ENCODE results near the gene DPH7.
"Not testable (repeated sequence)": the region's sequence is repeated elsewhere in the genome, so short reads cannot be mapped to it uniquely, and the experiment has no call there.

DPH7 gene

DNA sequence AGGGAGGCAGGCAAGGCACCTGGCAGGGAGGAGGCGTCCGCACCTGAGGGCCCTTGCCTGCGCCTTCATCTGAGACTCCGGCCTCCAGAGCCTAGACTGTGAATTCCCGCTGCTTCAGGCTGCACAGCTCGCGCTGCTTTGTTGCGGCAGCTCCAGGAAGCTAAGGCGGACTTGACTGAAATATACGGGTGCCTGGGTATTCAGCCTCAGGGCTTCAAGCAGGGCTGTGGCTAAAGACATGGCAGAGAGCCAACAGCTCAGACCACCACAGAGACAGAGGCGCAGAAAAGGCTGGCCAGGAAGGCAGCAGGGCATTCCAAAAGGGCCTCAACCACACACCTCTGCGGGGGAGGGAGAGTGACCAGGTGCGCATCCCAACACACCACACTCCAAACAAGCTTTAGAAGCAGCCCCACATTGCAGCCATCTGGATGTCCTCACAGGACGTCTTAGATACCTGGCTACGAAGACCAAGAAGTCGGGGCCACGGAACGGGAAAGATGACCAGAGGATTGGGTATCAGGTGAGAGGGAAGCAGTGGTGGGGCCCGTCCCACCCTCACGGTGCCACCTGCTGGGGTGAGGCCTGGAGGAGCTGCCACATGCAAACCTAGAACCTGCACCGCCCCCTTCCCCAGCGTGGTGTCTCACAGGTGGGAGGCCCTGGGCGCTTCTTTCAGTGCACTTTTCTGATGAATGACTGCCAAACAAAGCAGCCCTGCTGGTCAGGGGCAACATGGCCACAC, 1.7 kb upstream of the DPH7 start:
- Mint-ChIP-seq H3K36me3 (peaks cover 6% of the 10 kb centered on the region), H3K9me3 (no peaks in the 10 kb centered on the region), H3K27me3 (no peaks in the 10 kb centered on the region), H3K4me3 (no peak overlapping the region), H3K4me1 (peaks cover 18% of the 10 kb centered on the region), H3K27ac (no peak overlapping the region)
- DNase-seq (ENCODE audit: low spot score in 2 of 2): no peak
- no peak for ATAC-seq (ENCODE audit: low read depth)

DNA sequence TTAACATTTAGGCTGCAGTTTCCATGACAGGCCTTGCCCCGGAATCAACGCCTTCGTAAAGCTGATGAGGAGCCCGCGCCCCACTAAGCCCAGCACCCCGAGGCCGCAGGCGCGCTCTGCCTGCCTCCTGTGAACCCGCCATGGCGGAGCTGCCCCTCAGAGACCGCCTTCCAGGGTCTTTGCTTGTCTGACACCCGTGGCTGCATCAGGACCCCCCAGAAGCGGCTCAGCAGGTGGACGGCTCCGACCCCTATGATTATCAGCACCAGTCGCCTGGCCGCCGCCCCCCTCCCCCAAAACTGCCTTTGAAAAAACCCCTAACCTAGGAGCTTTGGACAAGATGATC, 507 bp upstream of the DPH7 start:
- Mint-ChIP-seq H3K36me3 (peaks cover 8% of the 10 kb centered on the region), H3K27ac (peak overlapping the region; percentile 41), H3K4me3 (peak overlapping the region; percentile 74), H3K4me1 (peaks cover 24% of the 10 kb centered on the region), H3K9me3 (no peaks in the 10 kb centered on the region), H3K27me3 (no peaks in the 10 kb centered on the region)
- no peak for ATAC-seq (ENCODE audit: low read depth)
- DNase-seq (ENCODE audit: low spot score in 2 of 2): no peak

DNA sequence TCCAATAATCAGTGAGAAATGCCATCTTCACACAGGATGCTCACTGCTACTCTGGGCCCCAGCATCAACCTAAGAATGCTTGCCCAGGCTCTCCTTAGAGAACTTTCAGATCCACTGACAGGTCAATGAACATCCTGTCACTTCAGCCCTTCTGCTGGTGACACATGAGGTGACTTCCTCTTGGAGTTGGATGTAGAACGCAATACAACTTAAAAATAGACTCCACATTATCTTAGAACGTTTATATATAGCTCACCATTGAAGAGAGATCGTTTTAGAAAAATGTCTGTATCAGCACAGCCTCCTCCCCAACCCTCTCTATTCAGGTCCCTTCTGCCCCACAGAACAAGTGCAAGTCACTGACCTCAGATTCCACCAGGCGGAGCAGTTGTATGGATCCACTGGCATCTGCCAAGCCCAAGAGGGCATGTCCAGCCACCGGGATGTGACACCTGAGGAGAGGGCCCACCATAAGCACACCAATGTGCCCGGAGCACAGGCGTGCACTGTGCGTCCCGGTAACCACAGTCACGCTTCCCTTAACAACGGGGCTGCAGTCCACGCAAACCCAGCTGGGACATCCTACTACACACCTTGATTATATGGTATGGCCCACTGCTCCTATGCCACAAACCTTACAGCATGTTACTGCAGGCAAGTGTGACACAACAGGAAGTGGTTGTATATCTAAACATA, 2.9 kb downstream of the DPH7 start:
- Mint-ChIP-seq H3K9me3 (no peaks in the 10 kb centered on the region), H3K4me1 (peaks cover 24% of the 10 kb centered on the region), H3K36me3 (peaks cover 16% of the 10 kb centered on the region), H3K4me3 (peak overlapping the region; percentile 32), H3K27me3 (no peaks in the 10 kb centered on the region), H3K27ac (peak overlapping the region; percentile 66)
- DNase-seq (ENCODE audit: low spot score in 2 of 2) (no peak), ATAC-seq (ENCODE audit: low read depth) (peak; percentile 21)

- no peak for DNase-seq (ENCODE audit: low spot score in 2 of 2)
- no peaks in the 10 kb centered on the region for H3K27me3 Mint-ChIP-seq
- peaks cover 29% of the 10 kb centered on the region for H3K4me1 Mint-ChIP-seq
- peaks cover 21% of the 10 kb centered on the region for H3K36me3 Mint-ChIP-seq
- H3K9me3 Mint-ChIP-seq: no peaks in the 10 kb centered on the region
- peak overlapping the region; percentile 66 for H3K27ac Mint-ChIP-seq
- peak overlapping the region; percentile 19 for H3K4me3 Mint-ChIP-seq
- ATAC-seq (ENCODE audit: low read depth): peak; percentile 37
Measured at GRCh38 chr9:137575364-137575715, 3.4 kb downstream of the DPH7 start.

- Mint-ChIP-seq H3K27me3 (no peaks in the 10 kb centered on the region), H3K4me3 (no peak overlapping the region), H3K4me1 (peaks cover 34% of the 10 kb centered on the region), H3K36me3 (peaks cover 22% of the 10 kb centered on the region), H3K9me3 (peaks cover 3% of the 10 kb centered on the region), H3K27ac (no peak overlapping the region)
- no peak for DNase-seq (ENCODE audit: low spot score in 2 of 2)
- ATAC-seq (ENCODE audit: low read depth): no peak
Measured at GRCh38 chr9:137574192-137574591, 4.5 kb downstream of the DPH7 start.

- no peak overlapping the region for H3K27ac Mint-ChIP-seq
Measured at GRCh38 chr9:137570566-137570965, 8.2 kb downstream of the DPH7 start.

GRCh38 chr9:137569609-137570203, 9.0 kb downstream of the DPH7 start:
- ATAC-seq (ENCODE audit: low read depth): no peak
- no peak overlapping the region for H3K4me3 Mint-ChIP-seq

More at GRCh38 chr9:137570566-137570965, 8.2 kb downstream of the DPH7 start:
- DNase-seq (ENCODE audit: low spot score in 2 of 2): no peak
- ATAC-seq (ENCODE audit: low read depth): no peak
- Mint-ChIP-seq H3K4me1 (peaks cover 24% of the 10 kb centered on the region), H3K9me3 (peaks cover 6% of the 10 kb centered on the region), H3K4me3 (no peak overlapping the region), H3K27me3 (no peaks in the 10 kb centered on the region), H3K36me3 (peaks cover 21% of the 10 kb centered on the region)

DNA sequence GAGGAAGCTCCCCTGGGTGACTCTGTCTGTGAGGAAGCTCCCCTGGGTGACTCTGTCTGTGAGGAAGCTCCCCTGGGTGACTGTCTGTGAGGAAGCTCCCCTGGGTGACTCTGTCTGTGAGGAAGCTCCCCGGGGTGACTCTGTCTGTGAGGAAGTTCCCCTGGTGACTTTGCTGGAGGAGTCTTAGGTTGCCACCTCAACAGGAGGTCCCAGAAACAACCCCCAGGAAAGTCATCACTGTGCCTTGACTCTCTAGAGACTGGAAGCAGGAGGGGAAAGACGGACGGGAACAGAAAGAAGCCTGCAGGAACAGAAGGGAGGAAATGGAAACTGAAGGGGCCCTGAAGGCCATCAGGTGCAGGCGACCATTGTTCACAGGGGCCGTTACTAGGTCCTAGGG, 10.3 kb downstream of the DPH7 start:
- not testable (repeated sequence) for H3K9me3 Mint-ChIP-seq; H3K27me3 Mint-ChIP-seq; H3K4me3 Mint-ChIP-seq; DNase-seq (ENCODE audit: low spot score in 2 of 2)
- ATAC-seq (ENCODE audit: low read depth): peak; percentile 60
- Mint-ChIP-seq H3K36me3 (peaks cover 29% of the 10 kb centered on the region), H3K27ac (peak overlapping the region; percentile 52), H3K4me1 (peaks cover 24% of the 10 kb centered on the region)

More at GRCh38 chr9:137569609-137570203, 9.0 kb downstream of the DPH7 start:
- peaks cover 6% of the 10 kb centered on the region for H3K9me3 Mint-ChIP-seq
- no peak for DNase-seq (ENCODE audit: low spot score in 2 of 2)
- no peaks in the 10 kb centered on the region for H3K27me3 Mint-ChIP-seq
- H3K4me1 Mint-ChIP-seq: peaks cover 17% of the 10 kb centered on the region
- no peak overlapping the region for H3K27ac Mint-ChIP-seq
- peaks cover 20% of the 10 kb centered on the region for H3K36me3 Mint-ChIP-seq

DNA sequence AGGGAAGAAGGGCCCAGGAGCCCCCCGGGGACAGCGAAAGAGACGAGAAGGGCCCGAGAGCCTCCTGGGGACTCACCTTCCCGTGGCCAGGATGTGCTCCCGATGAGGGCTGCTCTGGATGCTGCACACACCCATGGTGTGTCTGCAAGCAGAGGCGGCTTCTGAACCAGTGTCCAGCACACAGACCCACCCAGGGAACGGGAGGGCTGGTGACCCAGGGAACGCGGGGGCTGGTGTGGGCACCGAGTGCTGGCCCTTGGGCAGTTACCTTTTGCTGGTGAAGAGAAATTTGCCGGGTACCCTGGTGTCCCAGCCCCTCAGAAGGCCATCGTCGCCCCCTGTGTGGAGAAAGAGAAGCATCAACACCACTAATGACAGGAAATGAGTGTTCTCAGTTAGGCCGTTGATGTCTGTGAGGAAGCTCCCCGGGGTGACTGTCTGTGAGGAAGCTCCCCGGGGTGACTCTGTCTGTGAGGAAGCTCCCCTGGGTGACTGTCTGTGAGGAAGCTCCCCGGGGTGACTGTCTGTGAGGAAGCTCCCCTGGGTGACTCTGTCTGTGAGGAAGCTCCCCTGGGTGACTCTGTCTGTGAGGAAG, 13.8 kb downstream of the DPH7 start:
- H3K36me3 Mint-ChIP-seq: peaks cover 29% of the 10 kb centered on the region
- H3K27ac Mint-ChIP-seq: no peak overlapping the region
- no peaks in the 10 kb centered on the region for H3K27me3 Mint-ChIP-seq
- peaks cover 9% of the 10 kb centered on the region for H3K9me3 Mint-ChIP-seq
- ATAC-seq (ENCODE audit: low read depth): no peak
- H3K4me3 Mint-ChIP-seq: no peak overlapping the region
- DNase-seq (ENCODE audit: low spot score in 2 of 2): no peak
- H3K4me1 Mint-ChIP-seq: peaks cover 18% of the 10 kb centered on the region

DNA sequence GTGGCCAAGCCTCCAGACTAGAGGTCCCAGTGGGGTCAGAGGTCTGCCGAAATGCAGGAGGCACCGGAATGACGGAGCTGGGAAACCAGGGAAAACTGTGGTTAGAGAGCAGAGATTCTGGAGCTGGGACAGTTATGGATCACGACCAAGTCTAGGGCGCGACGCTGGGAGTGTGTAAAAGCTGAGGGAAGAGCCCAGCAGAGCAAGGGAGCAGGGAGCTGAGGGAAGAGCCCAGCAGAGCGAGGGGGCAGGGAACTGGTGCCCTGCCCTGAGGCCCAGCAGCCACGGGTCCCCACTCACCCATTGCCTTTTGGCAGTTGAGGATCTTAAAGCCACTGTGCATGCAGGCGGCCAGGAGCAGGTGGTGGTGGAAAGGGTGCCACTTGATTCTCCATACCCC, 14.6 kb downstream of the DPH7 start:
- no peaks in the 10 kb centered on the region for H3K27me3 Mint-ChIP-seq
- peaks cover 33% of the 10 kb centered on the region for H3K36me3 Mint-ChIP-seq
- no peak overlapping the region for H3K27ac Mint-ChIP-seq
- peaks cover 6% of the 10 kb centered on the region for H3K9me3 Mint-ChIP-seq
- DNase-seq (ENCODE audit: low spot score in 2 of 2): no peak
- H3K4me3 Mint-ChIP-seq: no peak overlapping the region
- ATAC-seq (ENCODE audit: low read depth): no peak
- H3K4me1 Mint-ChIP-seq: peaks cover 14% of the 10 kb centered on the region

DNA sequence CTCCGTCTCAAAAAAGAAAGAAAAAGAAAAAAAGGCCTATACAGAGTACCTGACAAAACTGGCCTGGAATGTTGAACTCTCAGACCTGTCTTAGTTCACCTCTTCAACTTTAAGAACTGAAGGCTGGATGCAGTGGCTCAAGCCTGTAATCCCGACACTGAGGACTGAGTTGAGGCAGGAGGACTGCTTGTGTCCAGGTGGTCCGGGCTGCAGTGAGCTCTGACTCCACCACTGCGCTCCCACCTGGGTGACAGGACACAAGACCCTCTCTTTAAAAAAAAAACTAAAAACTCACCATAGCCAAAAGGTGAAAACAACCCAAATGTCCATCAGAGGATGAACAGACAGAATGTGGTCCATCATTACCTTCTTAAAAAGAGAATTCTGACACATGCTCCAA, 20.6 kb downstream of the DPH7 start:
- peaks cover 28% of the 10 kb centered on the region for H3K36me3 Mint-ChIP-seq
- ATAC-seq (ENCODE audit: low read depth) (no peak), DNase-seq (ENCODE audit: low spot score in 2 of 2) (no peak)
- no peaks in the 10 kb centered on the region for H3K9me3 Mint-ChIP-seq
- H3K27ac Mint-ChIP-seq: no peak overlapping the region
- H3K4me1 Mint-ChIP-seq: no peaks in the 10 kb centered on the region
- H3K27me3 Mint-ChIP-seq: no peaks in the 10 kb centered on the region
- H3K4me3 Mint-ChIP-seq: no peak overlapping the region

GRCh38 chr9:137556069-137556838, 22.5 kb downstream of the DPH7 start:
- H3K9me3 Mint-ChIP-seq: no peaks in the 10 kb centered on the region
- no peak overlapping the region for H3K4me3 Mint-ChIP-seq
- no peak overlapping the region for H3K27ac Mint-ChIP-seq
- H3K27me3 Mint-ChIP-seq: no peaks in the 10 kb centered on the region
- DNase-seq (ENCODE audit: low spot score in 2 of 2) (no peak), ATAC-seq (ENCODE audit: low read depth) (no peak)
- peaks cover 3% of the 10 kb centered on the region for H3K4me1 Mint-ChIP-seq
- H3K36me3 Mint-ChIP-seq: peaks cover 22% of the 10 kb centered on the region

- Mint-ChIP-seq H3K27me3 (no peaks in the 10 kb centered on the region), H3K36me3 (peaks cover 21% of the 10 kb centered on the region), H3K4me3 (no peak overlapping the region), H3K9me3 (no peaks in the 10 kb centered on the region), H3K27ac (no peak overlapping the region), H3K4me1 (peaks cover 5% of the 10 kb centered on the region)
- DNase-seq (ENCODE audit: low spot score in 2 of 2): no peak
- no peak for ATAC-seq (ENCODE audit: low read depth)
Measured at GRCh38 chr9:137555179-137555578, 23.5 kb downstream of the DPH7 start.

- Mint-ChIP-seq H3K36me3 (peaks cover 16% of the 10 kb centered on the region), H3K4me3 (no peak overlapping the region), H3K9me3 (no peaks in the 10 kb centered on the region), H3K4me1 (peaks cover 10% of the 10 kb centered on the region), H3K27me3 (no peaks in the 10 kb centered on the region), H3K27ac (no peak overlapping the region)
- ATAC-seq (ENCODE audit: low read depth) (no peak), DNase-seq (ENCODE audit: low spot score in 2 of 2) (no peak)
Measured at GRCh38 chr9:137554349-137554748, 24.4 kb downstream of the DPH7 start.

Data from memory B cell (primary cell).